GM21576 (cell line): ENCODE results near the gene FBLN5.

Source experiments
- ATAC-seq: cut with Tn5 transposase; IDR thresholded peaks from one replicate; pipeline ENCODE4 v1.9.1; 2021; ENCODE audit warnings: mild to moderate bottlenecking, moderate library complexity; ENCODE audit not compliant: unreplicated experiment

Gene FBLN5, protein sequence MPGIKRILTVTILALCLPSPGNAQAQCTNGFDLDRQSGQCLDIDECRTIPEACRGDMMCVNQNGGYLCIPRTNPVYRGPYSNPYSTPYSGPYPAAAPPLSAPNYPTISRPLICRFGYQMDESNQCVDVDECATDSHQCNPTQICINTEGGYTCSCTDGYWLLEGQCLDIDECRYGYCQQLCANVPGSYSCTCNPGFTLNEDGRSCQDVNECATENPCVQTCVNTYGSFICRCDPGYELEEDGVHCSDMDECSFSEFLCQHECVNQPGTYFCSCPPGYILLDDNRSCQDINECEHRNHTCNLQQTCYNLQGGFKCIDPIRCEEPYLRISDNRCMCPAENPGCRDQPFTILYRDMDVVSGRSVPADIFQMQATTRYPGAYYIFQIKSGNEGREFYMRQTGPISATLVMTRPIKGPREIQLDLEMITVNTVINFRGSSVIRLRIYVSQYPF

DNA sequence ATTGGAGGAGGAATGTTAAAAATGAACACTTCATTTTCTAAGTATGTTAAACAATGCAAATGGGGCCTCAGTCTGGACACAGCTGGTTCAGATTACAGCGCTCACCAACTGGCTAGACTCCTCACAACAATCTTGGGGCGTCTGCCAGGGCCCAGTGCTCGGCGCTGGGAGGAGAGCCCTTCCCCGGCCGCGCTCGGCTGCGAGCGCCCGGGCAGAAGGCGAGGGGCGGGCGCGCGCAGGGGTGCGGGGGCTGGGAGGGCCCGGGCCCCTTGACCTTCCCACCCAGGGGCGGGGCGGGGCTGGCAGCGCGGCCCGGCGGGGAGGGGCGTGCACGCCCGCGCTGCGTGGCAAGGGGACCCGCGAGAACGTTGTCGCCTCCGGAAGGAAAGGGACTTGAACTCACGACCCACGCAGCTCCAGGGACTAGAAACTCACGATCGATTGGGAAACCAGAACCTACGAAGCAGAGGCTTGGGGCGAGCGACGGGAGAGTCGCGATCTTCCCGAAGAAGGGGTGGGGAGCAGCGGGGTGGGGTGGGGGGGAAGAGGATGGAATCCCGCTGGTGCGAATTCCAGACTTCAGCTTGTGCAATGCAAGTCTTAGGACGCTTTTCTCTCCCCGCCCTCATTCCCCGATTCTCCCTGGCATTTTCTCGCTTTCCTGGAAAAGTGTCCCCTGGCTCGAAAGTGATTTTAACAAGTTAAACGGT, at the start of gene FBLN5:
FBLN5 (minus strand) TSS at position 220 of the 710 bp plus-strand sequence. CDS start 465 bp downstream, outside the sequence.
- no peak for ATAC-seq

DNA sequence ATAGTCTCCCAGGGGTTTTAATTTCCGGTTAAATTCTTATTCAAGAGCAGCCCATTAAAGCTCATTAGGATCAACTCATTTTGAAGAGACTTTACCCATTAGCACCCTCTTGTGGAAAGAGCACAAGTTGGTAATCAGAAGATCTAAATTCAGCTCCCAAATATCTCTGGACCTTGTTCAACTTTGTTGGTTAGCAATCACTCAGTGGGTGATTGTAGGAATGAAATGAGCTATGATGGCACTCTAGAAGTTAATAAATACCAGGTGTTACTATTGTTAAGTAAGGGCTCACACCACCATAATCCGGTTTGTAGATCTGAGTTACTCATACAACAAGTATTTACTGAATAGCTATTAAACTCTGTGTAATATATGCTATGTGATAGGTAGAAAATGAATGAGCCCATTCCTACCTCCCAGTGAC, 49.5 kb upstream of the FBLN5 start:
- ATAC-seq: no peak

DNA sequence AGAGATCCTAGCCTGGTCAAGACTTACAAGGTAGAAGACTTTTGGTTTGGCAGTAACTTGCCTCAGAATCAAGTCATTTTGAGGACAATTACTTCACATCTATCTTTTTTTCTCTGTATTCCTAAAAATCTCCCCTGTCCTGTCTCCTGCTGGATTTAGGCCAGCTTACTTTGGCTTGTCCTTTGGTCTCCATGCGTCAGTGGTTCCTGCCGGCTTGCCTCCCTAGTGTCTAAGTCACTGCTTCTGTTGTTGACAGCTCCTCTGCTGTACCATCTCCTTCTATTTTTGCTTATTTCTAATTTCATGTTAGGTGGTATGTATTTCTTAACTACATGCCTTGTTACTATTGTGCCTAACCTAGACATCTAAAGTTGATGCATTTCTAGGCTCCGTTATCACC, 39.7 kb upstream of the FBLN5 start:
- no peak for ATAC-seq

DNA sequence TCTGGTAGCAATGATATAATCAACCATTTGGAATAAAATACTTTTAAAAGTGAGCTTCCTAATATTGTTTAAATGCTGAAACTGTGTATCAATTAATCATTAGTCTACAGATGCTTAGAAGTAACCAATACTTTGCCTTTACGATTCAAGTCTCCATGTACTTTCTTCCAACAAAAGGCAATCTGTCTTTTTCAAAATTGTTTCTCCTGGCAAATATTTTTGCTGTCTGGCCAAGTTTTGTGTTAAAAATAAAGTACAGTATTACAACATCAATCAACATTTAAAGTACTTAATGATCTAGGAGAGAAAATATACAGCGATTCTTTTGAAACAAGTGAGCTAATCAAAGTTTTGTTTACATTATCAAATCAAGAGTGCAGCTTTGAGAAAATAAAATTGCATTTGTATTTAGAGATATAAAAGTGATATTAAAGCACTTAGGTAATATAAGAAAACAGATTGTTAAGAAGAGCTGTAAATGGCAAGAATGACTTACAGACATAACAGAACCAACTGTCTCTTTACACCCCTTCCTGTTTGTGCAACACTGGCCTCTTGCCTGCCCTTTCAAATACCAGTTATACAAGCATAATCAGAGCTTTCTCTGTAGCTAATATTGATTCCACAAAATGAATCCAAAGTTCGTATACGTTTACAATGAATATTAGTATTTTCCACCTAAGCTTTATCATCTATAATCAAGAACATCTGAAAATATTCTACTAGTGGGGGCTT, 38.2 kb upstream of the FBLN5 start:
- no peak for ATAC-seq

DNA sequence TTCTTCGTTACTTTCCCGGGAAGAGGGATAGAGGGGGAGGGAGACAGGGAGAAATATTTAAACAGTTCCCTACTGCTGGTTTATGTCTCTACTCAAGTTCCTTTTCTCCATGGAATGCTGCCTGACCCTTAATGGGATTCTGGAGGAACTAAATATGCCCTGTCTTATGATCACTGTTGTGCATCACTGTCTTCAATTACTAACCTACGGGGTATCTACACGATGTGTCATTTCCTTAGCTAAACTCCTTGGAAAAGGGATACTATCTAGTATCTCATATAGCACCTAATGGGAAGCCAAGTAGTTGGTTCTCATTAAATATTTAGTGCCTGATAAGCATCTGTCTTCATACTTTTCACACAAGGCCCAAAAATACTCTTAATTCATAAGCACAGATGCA, 37.5 kb upstream of the FBLN5 start:
- ATAC-seq: no peak

DNA sequence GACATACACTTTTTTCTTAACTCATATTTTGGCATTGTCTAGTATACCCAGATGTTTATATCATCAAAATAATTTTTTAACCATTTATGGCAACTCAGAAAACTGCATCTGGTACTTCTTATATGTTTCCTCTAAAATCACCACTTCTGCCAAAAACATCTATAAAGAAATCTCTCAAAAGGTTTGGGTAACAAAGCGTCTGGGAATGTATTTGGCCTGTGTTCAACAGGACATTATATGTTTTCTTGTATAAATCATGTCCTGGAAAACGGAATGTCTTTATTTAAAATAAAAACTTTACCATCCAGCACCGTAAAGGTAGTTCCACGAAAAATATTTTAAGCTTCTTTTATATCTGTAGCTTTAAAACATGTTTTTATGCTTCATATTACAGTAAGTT, 36.1 kb upstream of the FBLN5 start:
- ATAC-seq: no peak

DNA sequence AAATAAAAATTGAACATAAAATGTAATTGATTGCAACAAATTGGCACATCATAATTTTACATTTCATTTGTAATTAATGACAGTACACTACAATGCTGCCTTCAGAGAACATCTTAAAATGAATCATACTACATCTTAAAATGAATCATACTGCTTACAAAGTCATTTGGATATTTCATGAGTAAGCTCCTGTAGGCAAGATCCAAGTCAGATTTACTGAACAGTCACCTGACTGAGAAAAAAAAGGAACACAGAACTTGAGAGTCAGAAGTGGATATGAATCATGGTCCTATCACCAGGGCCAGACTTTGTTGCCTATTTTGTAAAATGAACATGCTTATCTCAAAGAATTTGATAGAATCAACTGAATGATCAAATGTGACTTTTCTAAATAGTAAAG, 32.7 kb upstream of the FBLN5 start:
- ATAC-seq: no peak

DNA sequence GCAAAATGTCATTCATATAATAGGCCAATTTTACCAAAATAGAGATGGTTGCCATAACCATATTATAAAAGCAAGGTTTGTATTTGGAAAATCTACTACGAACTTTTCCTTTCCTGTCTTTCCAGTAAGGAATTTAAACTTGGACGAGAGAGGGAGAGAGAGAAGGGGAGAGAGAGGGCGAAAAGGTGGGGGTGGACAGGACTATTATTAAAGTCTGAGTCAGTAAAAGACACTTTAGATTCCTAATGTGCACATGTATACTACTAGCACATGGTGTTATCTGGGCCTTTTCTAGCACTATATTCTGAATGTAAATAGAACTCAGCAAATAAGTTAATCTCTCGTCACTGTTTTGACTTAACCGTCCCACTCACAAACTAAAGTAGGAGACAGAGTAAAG, 30.4 kb upstream of the FBLN5 start:
- ATAC-seq: no peak

DNA sequence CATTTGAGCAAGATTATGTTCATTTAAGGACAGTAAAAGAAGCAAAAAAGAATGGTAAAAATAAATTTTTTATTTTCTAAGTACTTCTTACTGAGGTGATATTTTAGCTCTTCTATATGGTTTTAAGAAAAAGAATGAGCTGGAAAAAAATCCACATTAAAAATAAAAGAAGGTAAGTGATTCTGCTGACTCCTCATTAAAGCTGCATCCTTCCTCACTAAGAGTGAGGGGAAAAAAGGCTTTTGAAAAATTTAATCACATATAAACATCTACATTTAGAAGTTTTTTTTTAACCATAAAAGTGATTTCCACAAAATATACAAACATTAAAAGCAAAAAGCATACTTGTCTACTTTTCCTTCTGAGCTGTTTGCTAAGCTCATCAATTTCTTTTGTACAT, 28.3 kb upstream of the FBLN5 start:
- no peak for ATAC-seq

DNA sequence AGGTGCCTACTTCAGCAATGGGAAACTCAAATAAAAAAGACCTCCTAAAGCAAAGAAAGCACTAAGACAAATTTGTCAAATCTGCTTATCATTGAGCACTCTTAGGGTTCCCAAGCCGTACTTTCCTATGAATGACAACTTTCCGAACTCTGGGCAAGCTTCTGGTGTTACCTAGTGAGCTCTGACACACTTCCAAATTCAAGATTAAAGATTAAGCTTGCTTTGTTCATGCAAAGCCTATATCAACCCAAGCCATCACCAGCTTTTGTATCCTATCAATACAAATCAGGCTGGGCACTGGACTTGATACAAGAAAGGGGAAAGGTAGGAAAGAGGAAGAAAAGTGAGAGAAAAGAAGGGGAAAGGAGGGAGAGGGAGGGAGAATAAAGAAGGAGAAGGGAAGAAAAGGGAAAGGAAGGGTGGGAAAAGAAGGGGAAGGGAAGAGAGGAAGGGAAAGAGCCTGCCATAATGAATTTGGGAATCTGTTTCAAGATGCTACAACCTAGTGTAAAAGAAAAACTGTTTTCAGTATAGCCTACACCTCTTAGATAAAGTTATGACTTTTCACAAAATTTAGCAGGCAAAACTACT, 23.8 kb upstream of the FBLN5 start:
- no peak for ATAC-seq

DNA sequence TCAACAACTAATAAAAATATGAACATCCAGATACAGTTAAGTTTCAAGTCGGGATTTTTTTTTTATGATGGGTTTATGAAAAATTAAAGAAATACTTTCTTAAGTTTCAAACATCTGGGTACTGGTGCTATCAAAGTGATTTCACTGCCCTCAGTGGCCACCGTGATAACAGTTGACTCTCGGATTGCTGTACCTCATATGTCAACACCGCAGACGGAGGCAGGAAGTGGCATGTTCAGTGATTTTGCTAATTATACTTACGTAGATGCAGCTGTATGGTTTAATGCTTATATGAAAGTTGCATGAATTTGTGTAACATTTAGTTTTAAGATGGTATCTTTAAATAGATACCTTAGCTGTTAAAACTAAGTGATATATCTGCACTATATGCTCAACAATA, 20.8 kb upstream of the FBLN5 start:
- ATAC-seq: no peak

DNA sequence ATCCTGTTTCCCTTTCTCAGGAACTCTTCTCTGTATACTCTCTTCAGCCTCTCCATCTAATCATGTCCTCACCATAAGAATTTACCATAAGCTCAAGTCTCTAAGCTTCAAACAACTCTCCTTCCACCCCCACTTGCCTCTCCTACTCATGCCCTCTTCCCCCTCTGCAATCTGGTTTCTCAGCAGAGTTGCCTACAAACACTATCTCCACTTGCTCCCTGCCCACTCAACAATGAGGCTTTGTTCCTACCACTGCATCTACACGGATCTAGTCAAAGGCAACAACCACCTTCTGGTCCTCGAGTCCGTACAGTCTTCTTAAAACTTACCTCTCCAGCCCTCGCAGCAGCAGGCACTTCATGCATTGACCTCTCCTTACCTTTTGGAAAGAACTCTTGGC, 17.2 kb upstream of the FBLN5 start:
- ATAC-seq: no peak

DNA sequence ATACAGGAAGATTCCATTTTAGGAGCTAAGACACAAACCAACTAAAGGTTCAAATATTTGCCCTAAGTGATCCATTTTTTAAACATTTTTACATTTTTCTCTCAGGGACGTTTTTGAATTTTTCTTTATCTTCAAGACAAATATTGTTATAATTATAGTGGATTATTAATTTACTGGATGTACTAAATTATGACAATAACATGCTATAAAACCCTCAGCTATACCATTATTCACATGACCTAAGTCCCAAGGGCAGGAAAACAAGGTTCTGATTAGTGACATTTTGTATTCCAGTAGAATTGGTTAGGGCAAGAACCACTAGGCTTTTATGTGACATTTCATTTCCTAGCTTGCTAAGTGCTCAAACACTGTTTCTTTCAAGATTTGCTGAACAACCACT, 16.5 kb upstream of the FBLN5 start:
- no peak for ATAC-seq

DNA sequence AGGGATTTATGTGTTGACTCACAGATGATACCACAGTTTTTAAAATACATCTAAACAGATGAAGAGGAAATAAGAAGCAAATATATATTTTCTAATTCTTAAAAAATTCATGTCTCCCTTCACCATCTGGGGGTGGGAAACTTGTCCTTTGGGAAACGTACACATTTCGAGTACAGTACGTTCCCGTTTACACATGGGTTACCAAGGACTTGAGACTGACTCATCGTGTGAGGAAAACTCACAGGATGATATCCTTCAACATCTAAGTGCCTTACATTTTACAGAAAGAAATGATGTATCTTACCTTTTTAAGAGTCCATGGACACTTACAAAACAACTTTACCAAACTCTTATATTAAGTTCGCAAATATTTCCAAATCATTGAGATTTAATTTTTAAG, 16.0 kb upstream of the FBLN5 start:
- ATAC-seq: no peak

DNA sequence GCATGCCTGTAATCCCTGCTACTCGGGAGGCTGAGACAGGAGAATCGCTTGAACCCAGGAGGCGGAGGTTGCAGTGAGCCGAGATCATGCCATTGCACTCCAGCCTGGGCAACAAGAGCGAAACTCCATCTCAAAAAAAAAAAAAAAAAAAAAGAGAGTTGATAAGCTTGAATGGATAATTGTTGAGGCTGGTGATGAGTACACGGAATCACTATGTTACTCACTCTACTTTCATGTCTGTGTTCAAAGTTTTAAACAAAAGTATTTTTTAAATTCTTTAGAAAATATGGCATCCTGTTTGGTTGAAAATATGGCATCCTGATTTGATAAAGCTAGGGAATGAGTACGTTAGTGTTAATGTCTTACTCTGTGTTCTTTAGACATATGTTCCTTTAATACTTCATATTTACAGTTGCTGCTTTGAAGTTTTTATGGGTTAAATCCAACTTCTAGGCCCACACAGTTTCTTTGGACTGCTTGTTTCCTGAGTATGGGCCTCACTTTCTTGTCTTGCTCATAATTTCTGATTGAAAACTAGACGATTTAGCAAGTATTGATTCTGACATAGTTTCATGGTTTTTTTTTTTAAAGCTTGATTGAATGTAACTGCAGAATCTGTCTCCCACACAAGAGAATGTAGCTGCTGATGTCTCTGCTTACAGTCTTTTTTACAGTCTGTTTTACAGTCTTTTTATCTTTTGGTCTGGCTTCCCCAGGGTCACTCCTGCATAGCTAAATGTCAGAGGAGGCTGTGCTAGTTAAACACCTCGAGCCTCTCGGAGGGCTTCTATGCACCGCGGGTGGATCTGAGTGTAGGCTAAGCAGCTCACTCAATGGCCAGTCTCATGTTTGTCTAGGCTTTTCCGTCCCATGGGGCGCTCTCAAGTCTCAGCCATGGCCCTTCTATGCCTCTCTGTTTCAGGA, 14.1 kb upstream of the FBLN5 start:
- ATAC-seq: no peak

DNA sequence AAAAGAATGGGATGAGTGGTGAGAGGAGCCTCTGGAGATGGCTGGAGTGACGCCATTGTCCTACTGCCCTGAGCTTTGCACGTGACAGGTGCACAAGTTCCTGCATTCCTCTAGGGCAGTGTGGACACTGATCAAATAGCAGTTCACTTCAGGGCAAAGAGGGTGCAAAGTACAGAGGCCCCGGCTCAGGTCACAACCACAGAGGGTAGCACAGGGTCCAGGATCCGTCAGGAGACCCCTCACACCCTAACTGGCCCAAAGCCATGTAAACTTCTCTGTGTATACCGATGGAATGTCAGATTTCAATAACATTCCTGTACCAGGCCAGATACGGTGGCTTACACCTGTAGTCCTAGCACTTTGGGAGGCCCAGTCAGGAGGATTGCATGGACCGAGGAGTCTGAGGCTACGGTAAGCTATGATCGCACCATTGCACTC, 10.4 kb upstream of the FBLN5 start:
- no peak for ATAC-seq

DNA sequence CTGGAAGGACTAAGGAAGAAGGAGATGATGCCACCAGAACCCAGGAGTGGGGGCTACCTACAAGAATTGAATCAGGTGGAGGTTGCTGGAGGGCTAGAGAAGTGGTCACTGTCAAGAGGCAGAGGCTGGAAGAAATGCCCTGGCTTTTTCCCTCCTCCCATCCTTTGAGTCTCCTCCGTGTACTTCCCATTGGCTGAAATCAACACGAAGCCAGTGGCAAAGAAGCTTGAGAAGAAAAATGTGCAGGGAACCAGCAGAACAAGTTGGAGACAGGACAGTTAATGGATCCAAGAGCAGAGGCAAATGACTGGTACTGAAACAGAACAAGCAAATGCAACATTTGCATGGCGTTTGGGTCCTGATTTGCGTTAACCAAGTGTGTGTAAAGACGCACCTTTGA, 9.1 kb upstream of the FBLN5 start:
- ATAC-seq: no peak

DNA sequence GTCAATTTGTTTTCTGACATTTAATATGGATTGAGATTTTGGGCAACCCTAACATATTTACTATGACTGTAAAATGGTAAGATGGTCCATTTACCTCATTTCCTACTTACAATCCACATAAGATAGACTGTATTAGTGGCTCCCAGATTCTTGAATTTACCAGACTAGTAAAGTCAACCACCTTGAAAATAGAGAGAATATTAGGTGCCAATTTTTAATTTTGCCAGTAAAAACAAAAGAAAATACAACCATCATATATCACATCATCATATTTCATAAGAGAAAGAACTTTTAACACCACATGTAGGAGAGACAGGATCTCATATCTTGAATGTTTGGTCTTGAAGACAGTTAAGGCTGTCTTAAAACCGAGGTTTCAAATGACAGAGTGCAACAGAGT, 7.7 kb upstream of the FBLN5 start:
- no peak for ATAC-seq

DNA sequence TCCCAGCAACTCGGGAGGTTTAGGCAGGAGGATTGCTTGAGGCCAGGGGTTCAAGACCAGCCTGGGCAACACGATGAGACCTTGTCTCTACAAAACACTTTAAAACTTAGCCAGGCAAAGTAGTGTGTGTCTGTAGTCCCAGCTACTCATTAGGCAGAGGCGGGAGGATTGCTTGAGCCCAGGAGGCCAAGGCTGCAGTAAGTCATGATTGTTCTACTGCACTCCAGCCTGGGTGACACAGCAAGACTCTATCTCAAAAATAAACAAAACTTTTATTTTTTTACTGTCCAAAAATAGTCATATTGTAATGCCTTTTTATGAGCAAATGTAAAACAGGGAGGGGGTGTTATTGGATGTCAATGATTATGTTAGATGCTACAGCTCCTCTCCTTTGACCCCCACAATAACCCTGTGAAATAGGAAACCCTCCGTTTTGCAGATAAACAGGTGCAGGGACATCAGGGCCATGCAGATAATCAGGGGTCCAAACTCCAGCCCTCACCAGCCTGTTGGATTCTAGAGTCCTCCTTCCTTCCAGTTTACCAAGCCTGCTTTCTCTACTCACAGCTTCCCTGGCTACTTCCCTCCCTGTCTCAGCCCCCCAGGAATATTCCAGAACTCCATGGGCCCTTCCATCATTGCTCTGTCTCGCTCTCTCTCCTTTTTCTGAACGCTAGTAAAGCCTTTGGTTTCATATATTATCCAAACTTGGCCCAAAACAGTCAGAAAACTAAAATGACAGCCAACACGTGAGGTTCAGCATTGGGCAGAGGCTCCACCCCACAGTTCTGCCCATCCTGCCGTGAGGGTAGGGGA, 5.9 kb upstream of the FBLN5 start:
- no peak for ATAC-seq
